HepG2 (cell line): ENCODE results near the gene JMJD7. TPM values are rescaled to one million over a fixed set of nuclear protein-coding genes. Genes with fewer than 3 reads are reported as not detected.

Experiments used
- ARNT ChIP-seq: fragments of 450-650 bp; IDR thresholded peaks from 2 replicates; pipeline ENCODE4 v1.6.1; 2017
- ATF2 ChIP-seq: sonication (generic); formaldehyde crosslinking; IDR thresholded peaks from 2 replicates; pipeline ENCODE4 v1.4.0; 2020; ENCODE audit warnings: missing genetic modification reagents
- FOXK2 ChIP-seq: fragments of 450-650 bp; IDR thresholded peaks from 2 replicates; pipeline ENCODE4 v1.6.1; 2016
- MAFG ChIP-seq: sonication (generic); formaldehyde crosslinking; IDR thresholded peaks from 2 replicates; pipeline ENCODE4 v1.5.1; 2020; ENCODE audit warnings: mild to moderate bottlenecking, missing genetic modification reagents
- MBD4 ChIP-seq: IDR thresholded peaks from 2 replicates; pipeline ENCODE4 v1.6.1; 2012; ENCODE audit warnings: low read length, inconsistent platforms, borderline replicate concordance
- MED1 ChIP-seq: sonication (generic); formaldehyde crosslinking; IDR thresholded peaks from 2 replicates; pipeline ENCODE4 v1.4.0; 2020; ENCODE audit warnings: missing genetic modification reagents
- MXD3 ChIP-seq: IDR thresholded peaks from 2 replicates; pipeline ENCODE4 v1.6.1; 2016; ENCODE audit warnings: mild to moderate bottlenecking, missing biosample characterization, missing genetic modification reagents
- NFRKB ChIP-seq: fragments of 450-650 bp; IDR thresholded peaks from 2 replicates; pipeline ENCODE4 v1.6.1; 2017
- ZBTB7A ChIP-seq: sonication (generic); formaldehyde crosslinking; IDR thresholded peaks from 2 replicates; pipeline ENCODE4 v1.8.0; 2022; ENCODE audit warnings: mild to moderate bottlenecking, missing genetic modification reagents
- ZFAT ChIP-seq: sonication (generic); formaldehyde crosslinking; conservative IDR thresholded peaks from 2 replicates; pipeline ENCODE4 v1.8.1; 2023; ENCODE audit warnings: missing genetic modification reagents, inconsistent platforms
- ZNF34 ChIP-seq: sonication (generic); formaldehyde crosslinking; IDR thresholded peaks from 2 replicates; pipeline ENCODE4 v1.4.0; 2020; ENCODE audit warnings: mild to moderate bottlenecking, missing genetic modification reagents, borderline replicate concordance
- ZNF367 ChIP-seq: sonication (generic); formaldehyde crosslinking; IDR thresholded peaks from 2 replicates; pipeline ENCODE4 v1.4.0; 2020; ENCODE audit warnings: missing genetic modification reagents, borderline replicate concordance
- ZNF547 ChIP-seq: sonication (generic); formaldehyde crosslinking; IDR thresholded peaks from 2 replicates; pipeline ENCODE4 v1.5.1; 2020; ENCODE audit warnings: mild to moderate bottlenecking, missing genetic modification reagents
- ZNF574 ChIP-seq: sonication (generic); formaldehyde crosslinking; IDR thresholded peaks from 2 replicates; pipeline ENCODE4 v1.4.0; 2020; ENCODE audit warnings: missing genetic modification reagents
- ZNF580 ChIP-seq: IDR thresholded peaks from 2 replicates; pipeline ENCODE4 v1.6.1; 2016; ENCODE audit warnings: low read depth, borderline replicate concordance
- ZNF646 ChIP-seq: sonication (generic); formaldehyde crosslinking; IDR thresholded peaks from 2 replicates; pipeline ENCODE4 v1.9.0; 2021; ENCODE audit warnings: mild to moderate bottlenecking, missing genetic modification reagents
- ZNF703 ChIP-seq: sonication (generic); formaldehyde crosslinking; IDR thresholded peaks from 2 replicates; pipeline ENCODE4 v1.5.1; 2020; ENCODE audit warnings: missing genetic modification reagents, mild to moderate bottlenecking, moderate library complexity, borderline replicate concordance
- ZNF768 ChIP-seq: sonication (generic); formaldehyde crosslinking; IDR thresholded peaks from 2 replicates; pipeline ENCODE4 v1.4.0; 2020; ENCODE audit warnings: missing genetic modification reagents
- ZSCAN31 ChIP-seq: sonication (generic); formaldehyde crosslinking; IDR thresholded peaks from 2 replicates; pipeline ENCODE4 v1.5.0; 2020; ENCODE audit warnings: low read depth, mild to moderate bottlenecking, missing genetic modification reagents
- polyA plus RNA-seq, 8 experiments: library from polyadenylated mRNA; depleted of rRNA in 3 of 8; stranded (reverse) in 7 of 8; unstranded in 1 of 8; fragments of >200 nt; fragmentation: Illumina TruSeq in 4 of 8; extraction: Trizol in 4 of 8; gene quantifications; 2 replicates each; pipeline versions ENCODE4 v1.2.1 to v1.2.3, GENCODE V29; 2011 to 2016; ENCODE audit warnings: low read depth in 4 of 8, missing spikeins in 1 of 8, mixed read lengths in 1 of 8; ENCODE audit not compliant: insufficient read depth in 1 of 8
- total RNA-seq, 5 experiments: library from RNA; depleted of rRNA; stranded (reverse); fragments of >200 nt; fragmentation: Illumina TruSeq; extraction: Trizol; gene quantifications; 2 replicates each; pipeline ENCODE4 v1.2.3, GENCODE V29; 2016; ENCODE audit warnings: low read depth in 1 of 5

JMJD7 gene
- total and polyA plus RNA-seq, 2 of the 13 experiments (the other 11 are each of a cell fraction or from before 2014, with no cell fraction given) = 6.4 to 7.1 TPM

GRCh38 chr15:41827880-41828806 is at the start of gene JMJD7 (continued):
- TF ChIP-seq ZSCAN31 (CRISPR knock-in tag) (peak; percentile 80; the same call in 1 of the 2 replicates), MBD4 (no peak), ZNF574 (peak; percentile 55; the same call in 1 of the 2 replicates), ZNF646 (CRISPR knock-in tag) (no peak), MED1 (CRISPR knock-in tag) (peak; percentile 26; the same call in 1 of the 2 replicates), ZNF580 (CRISPR knock-in tag) (no peak), MXD3 (CRISPR knock-in tag) (peak; percentile 78), ZNF367 (CRISPR knock-in tag) (no peak), ATF2 (CRISPR knock-in tag) (no peak), ZNF768 (peak; percentile 74; the same call in 1 of the 2 replicates), NFRKB (no peak), MAFG (no peak), ZNF547 (CRISPR knock-in tag) (no peak), ZNF34 (CRISPR knock-in tag) (no peak), FOXK2 (no peak), ZFAT (CRISPR knock-in tag) (no peak), ZBTB7A (CRISPR knock-in tag) (no peak), ZNF703 (CRISPR knock-in tag) (no peak), ARNT (no peak)
